ENCODE data around the gene RNU6-9.

Gene RNU6-9

DNA sequence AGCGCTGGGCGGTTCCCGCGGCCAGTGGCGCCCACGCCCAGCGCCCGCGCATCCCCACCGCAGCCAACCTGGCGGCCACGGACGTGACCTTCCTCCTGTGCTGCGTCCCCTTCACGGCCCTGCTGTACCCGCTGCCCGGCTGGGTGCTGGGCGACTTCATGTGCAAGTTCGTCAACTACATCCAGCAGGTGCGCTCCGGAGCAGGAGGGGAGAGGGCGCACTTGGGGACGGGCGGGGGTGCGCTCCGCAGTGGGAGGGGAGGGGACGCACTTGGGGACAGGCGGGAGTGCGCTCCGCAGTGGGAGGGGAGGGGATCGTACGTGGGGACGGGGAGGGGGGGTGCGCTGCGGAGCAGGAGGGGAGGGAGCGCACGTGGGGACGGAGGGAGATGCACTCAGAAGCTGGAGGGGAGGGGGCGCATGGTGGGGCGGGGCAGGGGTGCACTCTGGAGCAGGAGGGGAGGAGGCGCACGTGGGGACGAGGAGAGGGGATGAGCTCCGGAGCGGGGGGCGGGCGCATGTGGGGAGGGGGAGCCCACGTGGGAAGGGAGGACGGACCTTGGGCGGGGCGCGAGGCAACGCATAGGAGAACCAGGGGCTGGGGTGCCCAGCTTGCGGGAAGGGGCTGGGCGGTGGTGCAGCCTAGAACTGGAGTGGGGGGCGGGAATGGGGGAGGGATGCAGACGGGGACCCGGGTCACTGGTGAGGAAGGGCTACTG, 25.4 kb downstream of the RNU6-9 start:
- no peak for DNase-seq (ENCODE audit: low read depth in 2 of 2)

DNA sequence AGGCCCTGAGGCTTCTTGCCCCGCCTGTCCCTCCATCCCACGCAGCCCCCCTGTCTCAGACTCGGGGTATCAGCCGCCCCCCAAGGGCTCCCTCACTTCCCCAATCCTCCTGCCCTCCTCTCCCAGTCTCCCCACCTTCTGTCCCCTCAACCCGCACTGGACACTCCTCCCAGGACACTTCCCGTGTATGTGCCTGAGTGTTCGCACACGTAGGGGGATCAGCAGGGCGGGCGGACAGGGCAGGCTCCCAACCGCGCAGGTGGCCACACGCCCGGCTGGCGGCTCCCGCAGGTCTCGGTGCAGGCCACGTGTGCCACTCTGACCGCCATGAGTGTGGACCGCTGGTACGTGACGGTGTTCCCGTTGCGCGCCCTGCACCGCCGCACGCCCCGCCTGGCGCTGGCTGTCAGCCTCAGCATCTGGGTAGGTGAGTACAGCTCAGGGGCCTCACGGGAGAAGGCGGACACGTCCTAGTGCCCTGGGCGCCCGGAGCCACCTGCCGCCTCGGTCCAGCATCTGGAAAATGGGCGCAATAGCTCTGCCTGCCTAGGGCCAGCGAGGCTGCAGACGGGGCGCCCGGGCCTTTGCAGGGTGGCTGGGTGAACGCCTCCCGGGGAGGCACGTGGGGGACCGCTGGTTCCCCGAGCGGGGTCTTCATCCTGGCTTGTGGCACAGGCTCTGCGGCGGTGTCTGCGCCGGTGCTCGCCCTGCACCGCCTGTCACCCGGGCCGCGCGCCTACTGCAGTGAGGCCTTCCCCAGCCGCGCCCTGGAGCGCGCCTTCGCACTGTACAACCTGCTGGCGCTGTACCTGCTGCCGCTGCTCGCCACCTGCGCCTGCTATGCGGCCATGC, 26.1 kb downstream of the RNU6-9 start:
- DNase-seq (ENCODE audit: low read depth in 2 of 2), result no peak

DNA sequence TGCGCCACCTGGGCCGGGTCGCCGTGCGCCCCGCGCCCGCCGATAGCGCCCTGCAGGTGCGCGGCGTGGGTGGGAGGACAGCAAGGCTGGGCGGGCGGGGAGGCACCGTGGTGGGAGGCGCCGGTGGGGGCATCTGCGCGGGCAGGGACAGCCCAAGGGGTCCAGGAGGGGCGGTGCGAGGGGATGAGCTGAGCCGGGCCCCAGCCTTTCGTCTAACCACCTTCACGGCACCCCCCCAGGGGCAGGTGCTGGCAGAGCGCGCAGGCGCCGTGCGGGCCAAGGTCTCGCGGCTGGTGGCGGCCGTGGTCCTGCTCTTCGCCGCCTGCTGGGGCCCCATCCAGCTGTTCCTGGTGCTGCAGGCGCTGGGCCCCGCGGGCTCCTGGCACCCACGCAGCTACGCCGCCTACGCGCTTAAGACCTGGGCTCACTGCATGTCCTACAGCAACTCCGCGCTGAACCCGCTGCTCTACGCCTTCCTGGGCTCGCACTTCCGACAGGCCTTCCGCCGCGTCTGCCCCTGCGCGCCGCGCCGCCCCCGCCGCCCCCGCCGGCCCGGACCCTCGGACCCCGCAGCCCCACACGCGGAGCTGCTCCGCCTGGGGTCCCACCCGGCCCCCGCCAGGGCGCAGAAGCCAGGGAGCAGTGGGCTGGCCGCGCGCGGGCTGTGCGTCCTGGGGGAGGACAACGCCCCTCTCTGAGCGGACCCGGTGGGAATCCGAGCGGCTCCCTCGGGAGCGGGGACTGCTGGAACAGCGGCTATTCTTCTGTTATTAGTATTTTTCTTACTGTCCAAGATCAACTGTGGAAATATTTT, 27.0 kb downstream of the RNU6-9 start:
- peak; percentile 31 to 66 for DNase-seq (ENCODE audit: low read depth in 2 of 2)

DNA sequence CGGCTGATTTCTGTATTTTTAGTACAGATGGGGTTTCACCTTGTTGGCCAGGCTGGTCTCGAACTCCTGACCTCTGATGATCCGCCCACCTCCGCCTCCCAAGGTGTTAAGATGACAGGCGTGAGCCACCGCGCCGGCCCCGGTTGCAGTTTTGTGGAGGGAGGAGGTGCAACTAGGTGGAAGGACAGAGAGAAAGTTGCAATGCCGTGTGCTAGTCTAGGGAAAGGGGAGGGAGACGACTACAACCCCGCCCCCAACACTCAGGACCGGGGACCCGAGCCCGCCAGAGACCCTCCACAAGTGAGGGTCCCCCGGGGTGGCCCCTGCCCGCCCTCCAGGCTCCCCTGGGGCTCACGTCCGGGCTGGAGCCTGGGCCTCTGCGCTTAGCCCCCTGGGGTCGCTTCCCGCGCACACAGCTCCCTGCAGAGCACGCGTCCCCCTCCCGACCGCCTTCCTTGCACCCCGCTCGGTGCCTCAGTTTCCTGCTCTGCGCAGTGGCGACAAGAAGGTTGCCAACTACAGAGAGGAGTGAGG, 31.3 kb downstream of the RNU6-9 start:
- DNase-seq (ENCODE audit: low read depth in 2 of 2), result no peak

DNA sequence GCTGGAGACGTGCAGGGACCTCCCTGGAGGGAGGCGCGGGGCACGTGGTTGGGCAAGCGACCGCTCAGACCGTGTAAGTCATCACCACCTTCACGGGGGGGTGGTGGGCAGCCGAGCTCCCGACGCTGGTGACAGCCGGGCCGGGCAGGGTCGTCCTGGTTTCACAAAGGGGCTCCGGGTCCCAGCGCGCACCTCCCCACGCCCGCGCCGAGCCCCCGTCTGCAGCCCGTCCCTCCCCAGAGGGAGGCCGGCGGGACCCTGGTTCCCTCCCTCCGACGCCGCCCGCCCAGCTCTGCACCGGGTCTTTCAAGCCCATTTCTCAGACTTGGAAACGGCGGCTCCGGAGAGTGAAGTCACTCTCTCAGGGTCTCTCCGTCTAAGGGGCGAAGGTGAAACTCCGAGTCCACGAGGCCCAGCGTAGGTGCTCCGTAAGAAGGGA, 31.8 kb downstream of the RNU6-9 start:
- DNase-seq (ENCODE audit: low read depth in 2 of 2), result peak in 1 of 2 donors; percentile 38

DNA sequence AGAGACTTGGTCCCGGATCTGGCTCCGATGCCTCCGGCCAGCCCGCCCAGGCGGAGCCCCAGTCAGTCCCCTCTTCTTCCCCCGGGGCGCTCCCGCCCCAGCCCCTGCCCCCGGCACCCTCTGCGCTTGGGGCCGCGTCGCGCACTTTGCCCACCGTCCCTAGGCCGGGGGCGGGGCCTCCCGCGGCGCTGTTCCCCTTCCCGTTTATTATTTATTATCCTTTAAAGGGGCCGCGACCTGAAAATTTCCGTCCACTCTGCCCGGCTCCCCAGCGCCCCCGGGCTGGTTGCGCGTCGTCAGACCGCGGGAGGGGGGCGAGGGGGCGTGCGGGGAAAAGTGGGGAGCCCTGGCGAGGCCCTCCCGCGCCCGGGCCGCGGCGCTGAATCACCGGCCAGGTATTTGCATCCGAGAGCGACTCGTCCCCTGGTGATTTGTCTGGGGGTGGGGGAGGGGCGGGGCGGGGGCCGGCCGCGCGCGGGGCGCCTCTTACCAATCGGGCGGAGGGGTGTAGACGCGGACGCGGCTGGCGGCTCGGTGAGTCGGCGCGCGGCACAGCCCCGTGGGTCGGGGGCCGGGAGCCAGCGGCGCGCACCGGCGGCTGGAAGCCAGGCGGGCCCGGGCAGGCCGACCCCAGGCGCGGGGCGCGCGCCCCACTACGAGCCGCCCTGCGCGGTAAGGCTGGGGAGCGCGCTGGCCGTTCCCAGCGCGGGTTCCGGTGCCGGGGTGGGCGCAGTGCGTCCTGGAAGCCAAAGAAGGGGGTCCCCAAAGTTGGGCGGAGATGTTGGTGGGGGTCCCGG, 32.4 kb downstream of the RNU6-9 start, which contains the start of gene ARID3A:
ARID3A (plus strand) TSS at position 510 of the 797 bp plus-strand sequence. CDS start 3,494 bp downstream, outside the sequence.
- DNase-seq (ENCODE audit: low read depth in 2 of 2), result peak; percentile 40 to 73

DNA sequence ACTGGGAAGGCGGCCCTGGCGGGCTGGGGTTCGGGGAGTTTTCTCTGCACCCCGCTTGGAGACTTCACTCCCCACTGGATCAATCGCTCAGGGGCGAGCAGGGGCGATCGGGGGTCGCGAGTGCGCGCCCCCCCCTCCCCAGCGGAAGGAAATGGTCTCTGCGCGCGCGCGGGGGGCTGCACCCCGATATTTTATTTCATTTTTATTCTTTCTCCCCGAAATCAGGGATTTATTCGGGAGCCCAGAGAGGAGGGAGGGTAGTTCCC, 33.0 kb downstream of the RNU6-9 start:
- no peak for DNase-seq (ENCODE audit: low read depth in 2 of 2)

DNA sequence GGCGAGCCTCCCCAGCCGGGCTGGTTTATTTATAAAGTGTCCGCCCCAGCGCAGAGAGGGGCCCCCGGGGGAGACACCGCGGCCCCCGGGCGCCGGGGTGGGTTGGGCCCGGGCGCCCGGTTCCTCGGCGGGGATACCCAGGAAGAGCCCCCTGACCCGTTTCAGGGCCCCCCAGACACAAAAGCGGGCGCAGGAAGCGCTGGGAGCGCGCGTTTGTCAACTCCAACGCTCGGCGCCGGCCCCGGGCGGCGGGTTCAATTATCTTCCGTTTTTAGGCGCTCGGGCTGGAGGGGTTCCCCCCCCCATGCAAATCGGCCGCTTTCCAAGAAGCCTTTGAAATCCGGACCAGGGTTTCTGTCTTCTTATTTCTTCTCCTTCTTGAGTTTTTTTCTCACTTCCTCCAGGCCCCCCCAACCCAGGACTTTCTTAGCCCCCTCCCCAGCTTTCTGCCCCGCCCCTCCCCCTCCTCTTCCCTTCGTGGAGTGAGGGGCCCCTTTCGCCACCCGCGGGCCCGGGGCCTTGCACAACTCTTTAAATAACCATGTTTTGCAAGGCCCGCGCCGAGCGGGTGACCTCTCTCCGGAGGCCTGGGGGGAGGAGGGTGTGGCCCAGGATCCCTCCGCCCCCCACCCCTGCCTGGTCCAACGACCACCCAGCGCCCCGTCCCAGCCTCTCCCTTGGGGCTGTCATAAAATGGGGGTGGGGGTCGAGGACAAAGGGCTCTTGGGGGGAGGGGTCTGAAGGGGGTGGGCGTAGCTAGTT, 33.5 kb downstream of the RNU6-9 start:
- no peak for DNase-seq (ENCODE audit: low read depth in 2 of 2)

DNA sequence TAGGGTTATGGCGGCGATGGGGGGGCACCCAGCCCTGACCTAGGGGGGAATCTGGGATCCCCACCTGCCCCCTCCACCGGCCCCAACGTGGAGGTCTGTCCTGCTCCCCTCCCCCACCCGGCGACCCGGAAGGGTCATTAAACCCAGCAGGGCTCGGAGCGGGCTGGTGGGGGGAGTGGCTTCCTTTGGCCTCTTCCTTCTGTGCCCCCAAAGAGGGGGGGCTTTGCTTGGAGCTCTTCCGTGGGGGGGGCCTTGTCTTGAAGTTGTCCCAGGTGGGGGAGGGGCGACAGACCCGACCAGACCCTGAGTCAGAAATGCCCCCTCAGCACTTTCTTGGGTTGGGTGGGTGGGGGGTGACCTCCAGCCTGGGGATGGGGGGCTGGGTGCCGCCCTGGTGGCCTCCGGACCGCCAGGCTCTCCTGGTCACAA, 34.1 kb downstream of the RNU6-9 start:
- DNase-seq (ENCODE audit: low read depth in 2 of 2), result no peak

DNA sequence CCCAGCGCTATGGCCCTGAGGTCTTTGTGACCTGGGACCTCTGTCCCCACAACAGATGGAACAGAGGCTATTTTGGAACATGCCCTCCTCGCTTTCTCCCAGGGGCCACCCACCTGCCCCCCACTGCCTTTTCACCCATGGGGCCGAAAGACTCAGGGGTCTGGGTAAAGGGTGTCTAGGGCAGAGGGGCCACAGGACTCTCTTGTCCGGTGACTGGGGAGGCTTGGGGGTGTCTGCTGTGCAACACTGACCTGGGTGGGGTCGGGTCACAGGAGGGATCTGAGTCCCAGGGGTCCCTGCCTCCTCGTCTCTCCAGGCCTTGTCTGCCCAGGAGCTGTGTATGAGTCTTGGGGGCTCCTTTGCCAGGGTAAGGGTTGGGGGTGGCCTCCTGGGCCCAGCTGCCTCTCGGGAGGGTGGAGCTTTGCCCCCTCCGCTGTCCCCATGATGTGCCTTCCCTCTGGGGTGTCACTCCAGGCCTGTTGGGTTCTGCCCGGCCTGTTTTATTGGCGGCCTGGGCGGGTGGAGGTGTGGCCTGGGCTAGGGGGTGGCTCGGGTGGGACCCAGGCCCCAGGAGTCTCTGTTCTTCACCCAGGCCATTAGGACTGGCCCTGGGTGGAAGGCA, 34.6 kb downstream of the RNU6-9 start:
- DNase-seq (ENCODE audit: low read depth in 2 of 2), result no peak

DNA sequence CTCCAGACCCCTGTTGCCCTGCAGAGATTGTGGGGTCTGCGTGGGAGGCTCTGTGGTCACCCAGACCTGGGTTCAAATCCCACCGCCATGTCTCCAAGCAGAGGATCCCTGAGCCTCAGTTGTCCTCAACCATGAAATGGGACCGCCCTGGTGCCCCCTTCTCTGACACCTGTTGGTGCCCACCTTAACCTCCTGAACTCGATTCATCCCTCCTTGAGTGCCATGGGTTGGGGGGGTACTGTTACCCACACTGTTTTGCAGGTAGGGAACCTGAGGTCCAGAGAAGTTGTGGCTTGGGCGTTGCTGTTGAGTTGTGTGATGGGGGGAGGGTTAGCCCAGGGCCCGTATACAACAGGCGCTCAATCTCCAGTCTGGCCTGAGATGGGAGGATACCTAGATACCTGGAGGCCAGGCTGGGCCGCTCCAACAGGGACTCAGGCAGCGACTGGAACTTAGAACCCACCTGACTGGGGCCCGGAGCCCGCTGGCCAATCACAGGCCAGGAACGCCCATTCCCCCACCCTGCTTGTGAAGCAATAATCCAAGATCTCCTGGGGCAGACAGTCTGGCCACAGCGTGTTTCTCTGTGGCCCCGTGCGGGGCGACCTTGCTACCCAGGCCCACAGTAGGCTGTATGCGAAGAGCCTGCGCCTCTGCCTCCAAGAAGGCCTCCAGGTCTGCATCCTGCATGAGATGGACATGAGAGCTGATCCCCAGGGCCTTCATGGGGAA, 35.4 kb downstream of the RNU6-9 start:
- no peak for DNase-seq (ENCODE audit: low read depth in 2 of 2)

DNA sequence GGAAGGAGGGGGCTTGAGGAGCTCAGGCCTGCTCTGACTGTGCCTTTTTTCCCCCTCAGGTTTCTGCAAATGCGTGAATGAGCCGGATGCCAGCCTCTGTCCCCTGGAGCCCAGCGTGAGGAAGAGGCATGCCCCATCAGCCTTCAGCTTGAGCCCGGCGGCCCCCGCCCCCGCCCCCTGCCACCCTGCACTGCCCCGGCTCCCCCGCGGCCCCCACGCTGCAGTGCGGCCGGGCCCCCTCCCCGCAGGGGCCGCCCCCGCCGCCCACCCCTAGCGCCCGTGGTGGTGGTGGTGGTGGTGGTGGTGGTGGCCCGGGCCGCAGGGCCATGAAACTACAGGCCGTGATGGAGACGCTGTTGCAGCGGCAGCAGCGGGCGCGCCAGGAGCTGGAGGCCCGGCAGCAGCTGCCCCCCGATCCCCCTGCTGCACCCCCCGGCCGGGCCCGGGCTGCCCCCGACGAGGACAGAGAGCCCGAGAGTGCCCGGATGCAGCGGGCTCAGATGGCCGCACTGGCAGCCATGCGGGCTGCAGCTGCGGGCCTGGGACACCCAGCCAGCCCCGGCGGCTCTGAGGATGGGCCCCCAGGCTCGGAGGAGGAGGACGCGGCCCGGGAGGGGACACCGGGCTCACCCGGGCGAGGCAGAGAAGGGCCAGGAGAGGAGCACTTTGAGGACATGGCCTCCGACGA, 36.1 kb downstream of the RNU6-9 start:
- no peak for DNase-seq (ENCODE audit: low read depth in 2 of 2)

DNA sequence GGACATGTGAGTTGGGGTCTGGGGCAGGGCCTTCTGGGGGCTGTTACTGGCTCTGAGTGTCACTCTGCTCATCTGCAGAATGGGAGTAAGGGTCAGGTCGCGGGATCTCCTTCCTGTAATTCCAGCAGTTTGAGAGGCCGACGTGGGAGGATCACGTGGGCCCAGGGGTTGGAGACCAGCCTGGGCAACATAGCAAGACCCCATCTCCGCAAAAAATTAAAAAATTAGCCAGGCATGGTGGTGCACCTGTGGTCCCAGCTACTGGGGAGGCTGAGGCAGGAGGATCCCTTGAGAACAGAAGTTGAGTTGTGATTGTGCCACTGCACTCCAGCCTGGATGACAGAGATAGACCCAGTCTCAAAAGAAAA, 36.6 kb downstream of the RNU6-9 start:
- no peak for DNase-seq (ENCODE audit: low read depth in 2 of 2)

DNA sequence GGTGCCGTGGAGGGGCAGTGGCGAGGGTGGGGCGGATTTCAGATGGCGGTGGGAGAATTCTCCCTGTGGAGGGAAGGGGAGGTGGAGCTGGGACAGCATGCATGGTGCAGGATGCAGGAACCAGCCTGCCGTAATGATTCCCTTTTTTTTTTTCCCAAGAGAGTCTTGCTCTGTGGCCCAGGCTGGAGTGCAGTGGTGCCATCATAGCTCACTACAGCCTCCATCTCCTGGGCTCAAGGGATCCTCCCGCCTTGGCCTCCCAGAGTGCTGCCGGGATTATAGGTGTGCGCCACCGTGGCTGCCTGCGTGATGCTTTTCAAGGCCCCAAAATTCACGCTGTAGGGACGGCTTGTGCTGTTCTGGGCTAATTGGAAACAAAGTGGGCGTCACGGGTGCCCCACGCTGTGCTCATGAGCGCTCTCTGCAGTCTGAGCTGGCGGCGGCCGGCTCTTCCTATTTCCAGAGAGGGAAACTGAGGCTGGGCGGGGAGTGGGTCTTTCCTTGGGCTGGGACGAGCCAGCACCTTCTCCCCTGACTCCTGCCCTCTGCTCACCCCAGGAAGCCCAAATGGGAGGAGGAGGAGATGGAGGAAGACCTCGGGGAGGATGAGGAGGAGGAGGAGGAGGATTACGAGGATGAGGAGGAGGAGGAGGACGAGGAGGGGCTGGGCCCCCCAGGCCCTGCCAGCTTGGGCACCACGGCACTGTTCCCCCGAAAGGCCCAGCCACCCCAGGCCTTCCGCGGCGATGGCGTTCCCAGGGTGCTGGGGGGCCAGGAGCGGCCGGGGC, 38.8 kb downstream of the RNU6-9 start:
- no peak for DNase-seq (ENCODE audit: low read depth in 2 of 2)

DNA sequence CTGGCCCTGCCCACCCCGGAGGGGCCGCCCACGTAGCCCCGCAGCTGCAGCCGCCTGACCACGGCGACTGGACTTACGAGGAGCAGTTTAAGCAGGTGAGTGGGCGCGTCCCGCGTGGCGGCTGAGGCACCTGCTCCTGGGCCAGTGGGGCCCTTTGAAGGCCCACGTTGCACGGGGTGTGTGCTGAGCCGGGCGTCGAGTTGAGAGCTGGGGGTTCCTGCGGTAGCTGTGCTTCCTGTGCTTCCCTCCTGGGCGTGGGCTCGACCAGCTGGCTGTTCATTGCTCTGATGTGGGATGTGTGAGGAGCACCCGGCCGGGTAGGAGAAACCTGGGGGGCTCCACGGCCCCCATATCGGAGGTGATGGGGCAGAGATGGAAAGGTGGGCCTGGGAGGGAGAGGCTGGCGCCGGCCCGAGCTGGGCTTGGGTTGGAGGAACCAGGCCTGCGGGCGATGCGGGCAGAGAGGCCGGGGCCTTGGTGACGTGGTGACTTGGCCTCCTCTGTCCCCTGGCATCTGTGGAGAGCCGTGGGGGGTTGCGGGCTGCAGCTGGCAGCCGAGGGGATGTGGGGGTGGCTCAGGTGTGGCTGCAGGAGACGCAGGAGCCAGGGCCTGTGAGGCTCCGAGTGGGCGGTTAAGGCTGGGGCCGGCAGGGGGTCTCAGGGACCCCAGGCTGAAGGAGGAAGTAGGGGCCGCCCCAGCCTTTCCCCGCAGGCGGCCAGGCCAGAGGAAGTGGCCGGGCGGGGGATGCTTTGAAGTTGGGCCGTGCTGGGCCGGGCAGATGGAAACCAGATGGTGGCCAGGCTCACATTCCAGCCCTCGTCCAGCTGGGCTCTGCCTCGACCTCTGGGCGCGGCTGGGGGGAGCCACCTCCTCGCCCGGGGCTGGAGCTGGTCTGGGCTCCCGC, 39.6 kb downstream of the RNU6-9 start:
- no peak for DNase-seq (ENCODE audit: low read depth in 2 of 2)

DNA sequence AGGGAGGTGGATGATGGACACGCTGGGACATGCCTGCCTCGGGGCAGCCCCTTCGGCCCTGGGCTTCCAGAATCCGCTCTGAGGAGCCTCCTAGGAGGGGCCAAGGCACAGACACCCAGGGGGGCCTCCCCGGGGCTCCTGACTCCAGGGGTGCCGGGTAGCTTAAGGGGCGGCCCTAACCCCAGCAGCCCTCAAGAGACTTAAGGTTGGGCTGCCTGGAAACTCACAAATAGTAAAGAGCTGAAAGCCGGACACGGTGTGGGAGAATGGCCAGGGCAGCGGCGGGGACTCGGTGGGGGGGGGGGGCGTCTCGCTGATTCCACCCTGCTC, 40.2 kb downstream of the RNU6-9 start:
- DNase-seq (ENCODE audit: low read depth in 2 of 2), result no peak

DNA sequence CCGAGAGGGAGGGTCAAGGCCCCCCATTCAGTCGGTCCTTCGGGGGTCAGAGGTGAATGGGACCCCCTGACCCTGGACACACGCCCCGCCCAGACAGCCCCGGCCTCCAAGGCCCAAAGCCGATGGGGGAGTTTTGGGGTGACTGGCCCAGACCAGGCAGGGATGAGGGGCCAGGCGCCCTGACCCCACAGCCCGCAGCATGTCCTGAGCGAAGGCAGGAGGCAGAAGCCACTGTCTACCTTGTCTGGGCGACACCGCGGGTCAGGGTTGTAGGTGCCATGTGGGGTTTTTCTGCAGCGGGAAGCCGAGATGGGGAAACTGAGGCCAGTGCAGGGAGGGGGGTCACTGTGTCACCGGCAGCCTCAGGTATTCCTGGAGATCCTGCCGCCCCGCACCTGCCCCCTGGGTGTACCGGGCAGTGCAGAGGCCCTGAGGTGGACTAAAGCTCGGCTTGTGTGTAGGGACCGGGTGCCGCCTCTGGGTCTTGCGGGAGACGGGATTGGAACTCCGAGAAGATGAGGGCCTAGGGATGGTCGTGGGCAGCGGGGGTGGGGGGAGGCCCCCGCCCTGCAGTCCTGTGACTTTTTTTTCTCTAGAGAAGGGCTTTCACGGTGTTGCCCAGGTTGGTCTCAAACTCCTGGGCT, 41.0 kb downstream of the RNU6-9 start:
- no peak for DNase-seq (ENCODE audit: low read depth in 2 of 2)
